ENCODE measurements around the gene RIMBP2.

Gene RIMBP2

DNA sequence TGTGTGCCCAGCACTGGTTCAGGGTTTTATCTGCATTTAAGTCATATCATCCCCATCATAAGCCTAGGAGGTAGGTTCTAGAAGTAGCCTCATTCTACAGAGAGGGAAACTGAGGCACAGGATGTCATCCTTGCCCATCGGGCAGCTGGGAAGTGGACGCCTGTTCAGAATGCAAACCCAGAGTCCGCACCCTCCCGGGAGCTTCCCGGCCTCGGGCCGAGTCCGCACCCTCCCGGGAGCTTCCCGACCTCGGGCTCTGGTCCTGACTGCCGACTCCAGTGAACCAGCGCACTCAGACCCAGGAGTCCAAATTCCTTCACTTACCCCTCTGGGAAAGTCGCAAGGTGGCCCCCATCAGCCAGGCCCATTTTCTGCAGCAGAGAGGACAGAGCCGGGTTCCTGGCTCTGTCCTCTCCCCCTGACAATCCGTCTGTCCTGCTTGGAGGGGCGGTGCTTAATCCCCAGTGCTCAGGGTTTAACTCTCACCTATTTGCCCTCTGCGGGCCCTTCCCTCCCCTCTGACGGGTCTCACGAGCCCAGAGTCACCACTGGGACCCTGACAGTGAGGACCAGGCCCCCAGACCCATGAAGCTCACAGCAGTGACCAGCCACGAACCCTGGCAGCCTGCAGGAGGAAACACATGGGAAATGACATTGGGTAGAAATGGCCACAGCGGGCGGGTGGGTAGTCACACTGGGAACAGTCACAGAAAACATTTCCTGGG is 236.5 kb downstream of the RIMBP2 start:
- TF ChIP-seq, protein P1, sequence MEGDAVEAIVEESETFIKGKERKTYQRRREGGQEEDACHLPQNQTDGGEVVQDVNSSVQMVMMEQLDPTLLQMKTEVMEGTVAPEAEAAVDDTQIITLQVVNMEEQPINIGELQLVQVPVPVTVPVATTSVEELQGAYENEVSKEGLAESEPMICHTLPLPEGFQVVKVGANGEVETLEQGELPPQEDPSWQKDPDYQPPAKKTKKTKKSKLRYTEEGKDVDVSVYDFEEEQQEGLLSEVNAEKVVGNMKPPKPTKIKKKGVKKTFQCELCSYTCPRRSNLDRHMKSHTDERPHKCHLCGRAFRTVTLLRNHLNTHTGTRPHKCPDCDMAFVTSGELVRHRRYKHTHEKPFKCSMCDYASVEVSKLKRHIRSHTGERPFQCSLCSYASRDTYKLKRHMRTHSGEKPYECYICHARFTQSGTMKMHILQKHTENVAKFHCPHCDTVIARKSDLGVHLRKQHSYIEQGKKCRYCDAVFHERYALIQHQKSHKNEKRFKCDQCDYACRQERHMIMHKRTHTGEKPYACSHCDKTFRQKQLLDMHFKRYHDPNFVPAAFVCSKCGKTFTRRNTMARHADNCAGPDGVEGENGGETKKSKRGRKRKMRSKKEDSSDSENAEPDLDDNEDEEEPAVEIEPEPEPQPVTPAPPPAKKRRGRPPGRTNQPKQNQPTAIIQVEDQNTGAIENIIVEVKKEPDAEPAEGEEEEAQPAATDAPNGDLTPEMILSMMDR (IDR thresholded peaks at IDR 0.05; ENCODE audit: control insufficient read depth, insufficient read depth, low read depth, low read length, missing control alignments) = no peak
- no peak overlapping the region for H3K4me3 ChIP-seq (ENCODE audit: control insufficient read depth, low read depth, low read length)
- no peak for DNase-seq (ENCODE audit: low read depth)

DNA sequence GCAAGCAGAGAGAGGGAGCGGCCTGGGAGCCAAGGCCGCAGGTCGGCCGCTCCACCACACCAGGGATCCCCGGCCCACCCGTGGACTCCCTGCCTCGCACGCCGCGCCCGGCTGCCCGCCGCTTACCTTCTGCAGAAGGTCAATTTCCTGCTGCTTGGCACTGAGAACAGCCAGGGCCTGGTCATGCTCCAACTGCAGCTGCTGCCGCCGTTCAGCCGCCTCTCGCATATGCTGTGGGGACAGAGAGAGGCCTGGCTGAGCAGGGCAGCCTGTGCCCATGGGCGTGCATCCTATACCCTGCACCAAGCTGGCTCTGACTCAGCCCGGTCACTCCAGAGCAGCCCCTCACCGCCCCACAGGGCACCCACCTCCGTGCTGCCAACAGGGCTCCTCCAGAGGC is 237.3 kb downstream of the RIMBP2 start:
- TF ChIP-seq, protein P1 (IDR thresholded peaks at IDR 0.05; ENCODE audit: control insufficient read depth, insufficient read depth, low read depth, low read length, missing control alignments) = no peak
- no peak for DNase-seq (ENCODE audit: low read depth)
- no peak overlapping the region for H3K4me3 ChIP-seq (ENCODE audit: control insufficient read depth, low read depth, low read length)

DNA sequence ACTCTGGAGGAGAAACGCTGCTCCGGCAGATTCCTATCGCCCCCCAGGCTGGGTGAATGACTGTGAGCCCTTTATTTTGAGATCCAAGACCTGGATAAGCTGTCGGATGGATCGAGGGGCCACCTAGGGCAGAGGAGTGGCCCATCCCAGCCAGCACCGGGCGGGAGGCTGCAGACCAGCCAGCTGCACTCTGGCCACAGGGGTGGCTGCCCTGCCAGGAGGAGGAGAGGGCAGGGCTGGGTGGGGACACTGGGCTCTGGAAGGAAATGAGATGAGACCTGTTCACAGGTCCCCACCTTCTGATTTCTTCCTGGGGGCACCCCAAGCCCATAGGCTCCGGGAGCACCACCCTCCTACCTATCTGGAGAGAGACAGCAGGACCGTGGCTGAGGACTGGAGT is 238.4 kb downstream of the RIMBP2 start:
- TF ChIP-seq, protein P1 (IDR thresholded peaks at IDR 0.05; ENCODE audit: control insufficient read depth, insufficient read depth, low read depth, low read length, missing control alignments) = no peak
- no peak for DNase-seq (ENCODE audit: low read depth)
- H3K4me3 ChIP-seq (ENCODE audit: control insufficient read depth, low read depth, low read length) = no peak overlapping the region

DNA sequence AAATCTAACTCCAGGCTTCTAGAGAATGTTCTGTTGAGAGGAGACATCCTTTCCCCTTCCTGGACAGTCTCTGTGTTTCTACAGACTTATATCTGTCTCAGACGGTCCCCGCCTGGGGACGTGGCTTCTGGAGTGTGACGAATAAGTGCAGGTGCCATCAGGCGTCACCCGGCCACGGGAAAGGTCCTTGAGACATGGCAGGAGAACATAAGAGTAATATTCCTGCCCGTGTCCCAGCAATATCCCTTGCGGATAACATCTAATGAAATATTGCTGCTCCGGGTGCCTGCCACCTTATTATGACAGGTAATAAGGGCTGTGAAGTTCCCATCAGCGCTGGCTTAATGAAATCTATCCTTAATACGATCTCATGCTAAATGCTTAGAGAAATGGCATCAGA is 238.8 kb downstream of the RIMBP2 start:
- TF ChIP-seq, protein P1 (IDR thresholded peaks at IDR 0.05; ENCODE audit: control insufficient read depth, insufficient read depth, low read depth, low read length, missing control alignments) = no peak
- DNase-seq (ENCODE audit: low read depth) = no peak
- no peak overlapping the region for H3K4me3 ChIP-seq (ENCODE audit: control insufficient read depth, low read depth, low read length)

DNA sequence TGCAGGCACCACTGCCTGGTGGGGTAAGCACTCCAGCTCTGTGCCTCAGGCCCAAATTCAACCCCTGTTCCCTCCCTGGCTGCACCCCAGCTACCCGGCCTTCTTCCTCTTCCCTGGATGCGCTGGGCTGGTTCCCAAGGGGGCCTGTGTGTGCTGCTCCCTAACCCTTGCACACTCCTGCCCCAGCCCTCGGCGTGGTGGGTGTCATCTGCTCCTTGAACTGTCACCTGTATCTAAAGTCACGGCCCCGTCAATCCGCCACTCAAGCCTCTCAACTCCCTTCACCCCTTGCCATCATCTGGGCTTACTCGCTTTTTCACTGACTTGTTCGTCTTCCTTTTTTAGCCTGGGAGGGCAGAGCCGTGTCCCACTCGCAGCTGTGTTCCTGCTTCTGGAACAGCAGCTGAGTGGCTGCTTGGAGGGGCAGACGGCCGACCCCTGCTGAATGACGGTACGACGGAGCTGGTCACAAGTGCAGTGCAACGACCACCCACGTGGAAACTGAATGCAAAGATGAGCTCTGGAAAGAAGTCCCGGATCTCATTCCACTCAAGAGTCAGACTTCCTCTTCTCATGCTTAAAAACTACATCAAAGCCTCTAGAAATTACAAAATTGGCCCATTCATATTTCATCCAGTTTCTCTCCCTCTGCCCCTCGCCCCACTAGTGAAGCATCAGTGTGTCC is 239.5 kb downstream of the RIMBP2 start:
- TF ChIP-seq, protein P1 (IDR thresholded peaks at IDR 0.05; ENCODE audit: control insufficient read depth, insufficient read depth, low read depth, low read length, missing control alignments) = no peak
- H3K4me3 ChIP-seq (ENCODE audit: control insufficient read depth, low read depth, low read length) = no peak overlapping the region
- DNase-seq (ENCODE audit: low read depth) = no peak

DNA sequence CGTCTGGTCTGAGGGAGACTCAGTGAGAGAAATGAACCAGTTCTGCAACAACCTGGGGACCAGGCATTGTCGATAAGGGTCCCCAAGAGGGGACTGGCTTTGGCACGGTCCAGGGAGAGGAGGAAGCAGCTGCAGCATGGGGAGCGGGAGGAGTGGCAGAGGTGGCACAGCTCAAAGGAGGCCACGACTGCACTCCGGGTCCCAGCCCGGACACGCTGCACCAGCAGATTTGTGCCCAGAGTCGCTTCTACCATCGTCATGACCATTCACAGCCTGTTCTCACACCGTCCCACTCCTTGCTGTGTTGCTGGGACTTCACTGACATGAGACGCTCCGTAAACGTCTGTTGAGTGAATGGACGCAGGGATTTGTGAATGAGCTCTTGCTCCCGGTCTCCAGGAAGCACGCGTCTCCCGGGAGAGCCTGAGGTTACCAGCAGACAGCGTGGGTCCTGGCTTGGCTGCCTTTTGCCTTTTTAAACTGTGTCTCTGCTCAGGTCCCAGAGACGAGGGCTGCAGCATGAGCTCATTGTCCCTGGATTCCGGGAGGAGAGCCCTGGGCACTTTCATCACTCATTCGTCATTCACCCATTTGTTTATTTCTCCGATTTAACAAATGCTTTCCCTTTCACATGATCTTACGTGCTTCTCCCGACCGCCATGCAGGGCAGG is 241.4 kb downstream of the RIMBP2 start:
- no peak for DNase-seq (ENCODE audit: low read depth)
- TF ChIP-seq, protein P1 (IDR thresholded peaks at IDR 0.05; ENCODE audit: control insufficient read depth, insufficient read depth, low read depth, low read length, missing control alignments) = no peak
- no peak overlapping the region for H3K4me3 ChIP-seq (ENCODE audit: control insufficient read depth, low read depth, low read length)

Data from AG09309 (cell line).